HG02870 (cell line): ENCODE results near the gene SVIL.
"Not testable (repeated sequence)": the region's sequence is repeated elsewhere in the genome, so short reads cannot be mapped to it uniquely, and the experiment has no call there.

Source experiments
- ATAC-seq: cut with Tn5 transposase; IDR thresholded peaks from one replicate; pipeline ENCODE4 v1.9.1; 2021; ENCODE audit warnings: mild to moderate bottlenecking, moderate library complexity; ENCODE audit not compliant: unreplicated experiment

SVIL gene

GRCh38 chr10:29470355-29470705 is 164.4 kb downstream of the SVIL start:
- no peak for ATAC-seq

- no peak for ATAC-seq
Measured at GRCh38 chr10:29469481-29470354, 165.1 kb downstream of the SVIL start.

- ATAC-seq, result no peak
Measured at GRCh38 chr10:29465384-29465783, 169.4 kb downstream of the SVIL start.

- ATAC-seq, result not testable (repeated sequence)
Measured at GRCh38 chr10:29464671-29465171, 170.1 kb downstream of the SVIL start.

GRCh38 chr10:29461042-29461441 is 173.7 kb downstream of the SVIL start:
- ATAC-seq, result no peak

- not testable (repeated sequence) for ATAC-seq
Measured at GRCh38 chr10:29458190-29458589, 176.6 kb downstream of the SVIL start.

GRCh38 chr10:29455095-29455494 is 179.7 kb downstream of the SVIL start:
- ATAC-seq, result no peak

- no peak for ATAC-seq
Measured at GRCh38 chr10:29454250-29454649, 180.5 kb downstream of the SVIL start.

GRCh38 chr10:29452546-29452945 is 182.2 kb downstream of the SVIL start:
- no peak for ATAC-seq

GRCh38 chr10:29451946-29452345 is 182.8 kb downstream of the SVIL start:
- no peak for ATAC-seq

GRCh38 chr10:29450405-29450804 is 184.4 kb downstream of the SVIL start:
- no peak for ATAC-seq

GRCh38 chr10:29448756-29449592 is 185.8 kb downstream of the SVIL start:
- peak; percentile 83 for ATAC-seq

- no peak for ATAC-seq
Measured at GRCh38 chr10:29448125-29448524, 186.6 kb downstream of the SVIL start.

GRCh38 chr10:29446327-29446726 is 188.4 kb downstream of the SVIL start:
- no peak for ATAC-seq

- no peak for ATAC-seq
Measured at GRCh38 chr10:29443745-29444523, 190.8 kb downstream of the SVIL start.

- ATAC-seq, result no peak
Measured at GRCh38 chr10:29440981-29441380, 193.8 kb downstream of the SVIL start.

GRCh38 chr10:29439005-29439404 is 195.8 kb downstream of the SVIL start:
- not testable (repeated sequence) for ATAC-seq

GRCh38 chr10:29438271-29438670 is 196.5 kb downstream of the SVIL start:
- no peak for ATAC-seq

- ATAC-seq, result no peak
Measured at GRCh38 chr10:29437871-29438270, 196.9 kb downstream of the SVIL start.

GRCh38 chr10:29435809-29436501 is 198.8 kb downstream of the SVIL start:
- no peak for ATAC-seq
